HEK293 (cell line): ENCODE measurements around the gene CDH23.

Experiments used
- YY1 ChIP-seq: fragments of 450-650 bp; formaldehyde crosslinking; IDR thresholded peaks from 2 replicates; pipeline ENCODE4 v1.5.1; 2018; ENCODE audit warnings: missing biosample characterization, missing genetic modification characterization
- ZNF175 ChIP-seq: fragments of 450-650 bp; formaldehyde crosslinking; IDR thresholded peaks from 2 replicates; pipeline ENCODE4 v1.5.1; 2016; ENCODE audit warnings: missing biosample characterization, missing genetic modification characterization
- ZNF350 ChIP-seq: fragments of 450-650 bp; formaldehyde crosslinking; IDR thresholded peaks from 2 replicates; pipeline ENCODE4 v1.5.0; 2017; ENCODE audit warnings: missing biosample characterization, mild to moderate bottlenecking, missing genetic modification characterization
- ZNF416 ChIP-seq: fragments of 450-650 bp; formaldehyde crosslinking; IDR thresholded peaks from 2 replicates; pipeline ENCODE4 v1.5.1; 2016; ENCODE audit warnings: missing biosample characterization, missing genetic modification characterization
- ZNF776 ChIP-seq: fragments of 450-650 bp; formaldehyde crosslinking; IDR thresholded peaks from 2 replicates; pipeline ENCODE4 v1.5.0; 2017; ENCODE audit warnings: missing biosample characterization, missing genetic modification characterization, borderline replicate concordance
- ZNF792 ChIP-seq: fragments of 450-650 bp; formaldehyde crosslinking; IDR thresholded peaks from 2 replicates; pipeline ENCODE4 v1.5.1; 2016; ENCODE audit warnings: missing biosample characterization, missing genetic modification characterization
- TF ChIP-seq, protein P1 (sequence below): fragments of 450-650 bp; formaldehyde crosslinking; IDR thresholded peaks from 2 replicates; pipeline ENCODE4 v1.5.1; 2016; ENCODE audit warnings: missing biosample characterization, missing genetic modification characterization
- TF ChIP-seq, protein P2 (sequence below): fragments of 450-650 bp; formaldehyde crosslinking; IDR thresholded peaks from 2 replicates; pipeline ENCODE4 v1.5.1; 2016; ENCODE audit warnings: missing biosample characterization, missing genetic modification characterization
- TF ChIP-seq, protein P3 (sequence below): sonication (generic); formaldehyde crosslinking; IDR thresholded peaks from 2 replicates; pipeline ENCODE4 v1.8.1; 2022; ENCODE audit warnings: mild to moderate bottlenecking, moderate library complexity, missing genetic modification reagents
- TF ChIP-seq, protein P4 (sequence below): fragments of 450-650 bp; formaldehyde crosslinking; IDR thresholded peaks from 2 replicates; pipeline ENCODE4 v1.5.1; 2016; ENCODE audit warnings: missing biosample characterization, missing genetic modification characterization
- TF ChIP-seq, protein P5 (sequence below): fragments of 450-650 bp; formaldehyde crosslinking; optimal IDR thresholded peaks from 2 replicates; pipeline ENCODE3; 2016; ENCODE audit warnings: missing biosample characterization, mild to moderate bottlenecking, missing genetic modification characterization
- TF ChIP-seq, protein P6 (sequence below): fragments of 450-650 bp; formaldehyde crosslinking; conservative IDR thresholded peaks from 2 replicates; pipeline ENCODE4 v1.5.1; 2016; ENCODE audit warnings: low read depth, missing biosample characterization, missing genetic modification characterization
- TF ChIP-seq, protein P7 (sequence below): fragments of 450-650 bp; formaldehyde crosslinking; IDR thresholded peaks from 2 replicates; pipeline ENCODE4 v1.5.1; 2016; ENCODE audit warnings: missing biosample characterization, missing genetic modification characterization

DNA sequence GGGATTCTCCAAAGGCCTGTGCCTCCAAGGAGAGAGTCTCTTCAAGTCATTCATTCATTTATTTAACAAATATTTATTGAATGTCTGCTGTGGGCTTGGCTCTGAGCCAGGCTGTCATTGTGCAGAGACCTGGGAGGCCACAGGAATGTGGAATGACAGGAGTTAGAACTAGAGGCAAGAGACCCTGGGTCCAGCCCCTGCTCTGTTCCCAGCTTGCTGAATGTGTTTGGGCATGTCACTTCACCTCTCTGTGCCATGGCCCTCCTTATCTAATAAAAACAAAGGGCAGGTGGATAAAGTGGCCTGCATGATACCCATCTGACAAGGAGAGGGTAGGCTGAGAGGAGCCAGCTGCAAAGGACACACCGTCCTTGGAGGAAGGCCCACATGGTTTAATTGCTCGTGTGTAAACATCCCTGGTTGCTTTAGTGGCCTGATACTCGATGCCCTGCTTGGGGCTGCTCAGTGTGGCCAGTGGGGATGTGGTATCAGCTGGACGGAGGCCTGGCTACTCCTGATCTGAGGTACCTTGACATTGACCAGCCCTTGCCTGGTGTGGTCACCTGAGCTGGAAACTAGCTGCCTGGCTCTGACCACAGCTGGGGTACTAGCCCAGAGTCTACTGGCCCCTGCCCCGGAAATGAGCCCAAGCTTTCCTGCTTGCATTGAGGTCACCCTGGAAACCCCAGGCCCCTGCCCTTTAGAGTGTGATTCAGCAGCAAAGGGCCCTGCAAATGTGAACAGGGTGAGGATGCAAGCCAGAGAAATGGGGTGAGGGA lies 116.2 kb downstream of the CDH23 start:
- TF ChIP-seq, protein P1, sequence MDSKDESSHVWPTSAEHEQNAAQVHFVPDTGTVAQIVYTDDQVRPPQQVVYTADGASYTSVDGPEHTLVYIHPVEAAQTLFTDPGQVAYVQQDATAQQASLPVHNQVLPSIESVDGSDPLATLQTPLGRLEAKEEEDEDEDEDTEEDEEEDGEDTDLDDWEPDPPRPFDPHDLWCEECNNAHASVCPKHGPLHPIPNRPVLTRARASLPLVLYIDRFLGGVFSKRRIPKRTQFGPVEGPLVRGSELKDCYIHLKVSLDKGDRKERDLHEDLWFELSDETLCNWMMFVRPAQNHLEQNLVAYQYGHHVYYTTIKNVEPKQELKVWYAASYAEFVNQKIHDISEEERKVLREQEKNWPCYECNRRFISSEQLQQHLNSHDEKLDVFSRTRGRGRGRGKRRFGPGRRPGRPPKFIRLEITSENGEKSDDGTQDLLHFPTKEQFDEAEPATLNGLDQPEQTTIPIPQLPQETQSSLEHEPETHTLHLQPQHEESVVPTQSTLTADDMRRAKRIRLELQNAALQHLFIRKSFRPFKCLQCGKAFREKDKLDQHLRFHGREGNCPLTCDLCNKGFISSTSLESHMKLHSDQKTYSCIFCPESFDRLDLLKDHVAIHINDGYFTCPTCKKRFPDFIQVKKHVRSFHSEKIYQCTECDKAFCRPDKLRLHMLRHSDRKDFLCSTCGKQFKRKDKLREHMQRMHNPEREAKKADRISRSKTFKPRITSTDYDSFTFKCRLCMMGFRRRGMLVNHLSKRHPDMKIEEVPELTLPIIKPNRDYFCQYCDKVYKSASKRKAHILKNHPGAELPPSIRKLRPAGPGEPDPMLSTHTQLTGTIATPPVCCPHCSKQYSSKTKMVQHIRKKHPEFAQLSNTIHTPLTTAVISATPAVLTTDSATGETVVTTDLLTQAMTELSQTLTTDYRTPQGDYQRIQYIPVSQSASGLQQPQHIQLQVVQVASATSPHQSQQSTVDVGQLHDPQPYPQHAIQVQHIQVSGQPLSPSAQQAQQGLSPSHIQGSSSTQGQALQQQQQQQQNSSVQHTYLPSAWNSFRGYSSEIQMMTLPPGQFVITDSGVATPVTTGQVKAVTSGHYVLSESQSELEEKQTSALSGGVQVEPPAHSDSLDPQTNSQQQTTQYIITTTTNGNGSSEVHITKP: no peak
- TF ChIP-seq, protein P2, sequence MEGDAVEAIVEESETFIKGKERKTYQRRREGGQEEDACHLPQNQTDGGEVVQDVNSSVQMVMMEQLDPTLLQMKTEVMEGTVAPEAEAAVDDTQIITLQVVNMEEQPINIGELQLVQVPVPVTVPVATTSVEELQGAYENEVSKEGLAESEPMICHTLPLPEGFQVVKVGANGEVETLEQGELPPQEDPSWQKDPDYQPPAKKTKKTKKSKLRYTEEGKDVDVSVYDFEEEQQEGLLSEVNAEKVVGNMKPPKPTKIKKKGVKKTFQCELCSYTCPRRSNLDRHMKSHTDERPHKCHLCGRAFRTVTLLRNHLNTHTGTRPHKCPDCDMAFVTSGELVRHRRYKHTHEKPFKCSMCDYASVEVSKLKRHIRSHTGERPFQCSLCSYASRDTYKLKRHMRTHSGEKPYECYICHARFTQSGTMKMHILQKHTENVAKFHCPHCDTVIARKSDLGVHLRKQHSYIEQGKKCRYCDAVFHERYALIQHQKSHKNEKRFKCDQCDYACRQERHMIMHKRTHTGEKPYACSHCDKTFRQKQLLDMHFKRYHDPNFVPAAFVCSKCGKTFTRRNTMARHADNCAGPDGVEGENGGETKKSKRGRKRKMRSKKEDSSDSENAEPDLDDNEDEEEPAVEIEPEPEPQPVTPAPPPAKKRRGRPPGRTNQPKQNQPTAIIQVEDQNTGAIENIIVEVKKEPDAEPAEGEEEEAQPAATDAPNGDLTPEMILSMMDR (tag by site-specific recombination): no peak
- no peak for TF ChIP-seq ZNF776 (tag by site-specific recombination)
- no peak for TF ChIP-seq ZNF175 (tag by site-specific recombination)
- TF ChIP-seq, protein P3, sequence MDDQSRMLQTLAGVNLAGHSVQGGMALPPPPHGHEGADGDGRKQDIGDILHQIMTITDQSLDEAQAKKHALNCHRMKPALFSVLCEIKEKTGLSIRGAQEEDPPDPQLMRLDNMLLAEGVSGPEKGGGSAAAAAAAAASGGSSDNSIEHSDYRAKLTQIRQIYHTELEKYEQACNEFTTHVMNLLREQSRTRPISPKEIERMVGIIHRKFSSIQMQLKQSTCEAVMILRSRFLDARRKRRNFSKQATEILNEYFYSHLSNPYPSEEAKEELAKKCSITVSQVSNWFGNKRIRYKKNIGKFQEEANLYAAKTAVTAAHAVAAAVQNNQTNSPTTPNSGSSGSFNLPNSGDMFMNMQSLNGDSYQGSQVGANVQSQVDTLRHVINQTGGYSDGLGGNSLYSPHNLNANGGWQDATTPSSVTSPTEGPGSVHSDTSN (CRISPR knock-in tag): no peak
- no peak for TF ChIP-seq YY1 (tag by site-specific recombination)
- TF ChIP-seq, protein P4, sequence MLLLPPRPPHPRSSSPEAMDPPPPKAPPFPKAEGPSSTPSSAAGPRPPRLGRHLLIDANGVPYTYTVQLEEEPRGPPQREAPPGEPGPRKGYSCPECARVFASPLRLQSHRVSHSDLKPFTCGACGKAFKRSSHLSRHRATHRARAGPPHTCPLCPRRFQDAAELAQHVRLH: no peak
- TF ChIP-seq ZNF416 (tag by site-specific recombination): no peak
- TF ChIP-seq, protein P5, sequence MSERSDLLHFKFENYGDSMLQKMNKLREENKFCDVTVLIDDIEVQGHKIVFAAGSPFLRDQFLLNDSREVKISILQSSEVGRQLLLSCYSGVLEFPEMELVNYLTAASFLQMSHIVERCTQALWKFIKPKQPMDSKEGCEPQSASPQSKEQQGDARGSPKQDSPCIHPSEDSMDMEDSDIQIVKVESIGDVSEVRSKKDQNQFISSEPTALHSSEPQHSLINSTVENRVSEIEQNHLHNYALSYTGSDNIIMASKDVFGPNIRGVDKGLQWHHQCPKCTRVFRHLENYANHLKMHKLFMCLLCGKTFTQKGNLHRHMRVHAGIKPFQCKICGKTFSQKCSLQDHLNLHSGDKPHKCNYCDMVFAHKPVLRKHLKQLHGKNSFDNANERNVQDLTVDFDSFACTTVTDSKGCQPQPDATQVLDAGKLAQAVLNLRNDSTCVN (tag by site-specific recombination): no peak
- no peak for TF ChIP-seq ZNF350 (tag by site-specific recombination)
- TF ChIP-seq, protein P6, sequence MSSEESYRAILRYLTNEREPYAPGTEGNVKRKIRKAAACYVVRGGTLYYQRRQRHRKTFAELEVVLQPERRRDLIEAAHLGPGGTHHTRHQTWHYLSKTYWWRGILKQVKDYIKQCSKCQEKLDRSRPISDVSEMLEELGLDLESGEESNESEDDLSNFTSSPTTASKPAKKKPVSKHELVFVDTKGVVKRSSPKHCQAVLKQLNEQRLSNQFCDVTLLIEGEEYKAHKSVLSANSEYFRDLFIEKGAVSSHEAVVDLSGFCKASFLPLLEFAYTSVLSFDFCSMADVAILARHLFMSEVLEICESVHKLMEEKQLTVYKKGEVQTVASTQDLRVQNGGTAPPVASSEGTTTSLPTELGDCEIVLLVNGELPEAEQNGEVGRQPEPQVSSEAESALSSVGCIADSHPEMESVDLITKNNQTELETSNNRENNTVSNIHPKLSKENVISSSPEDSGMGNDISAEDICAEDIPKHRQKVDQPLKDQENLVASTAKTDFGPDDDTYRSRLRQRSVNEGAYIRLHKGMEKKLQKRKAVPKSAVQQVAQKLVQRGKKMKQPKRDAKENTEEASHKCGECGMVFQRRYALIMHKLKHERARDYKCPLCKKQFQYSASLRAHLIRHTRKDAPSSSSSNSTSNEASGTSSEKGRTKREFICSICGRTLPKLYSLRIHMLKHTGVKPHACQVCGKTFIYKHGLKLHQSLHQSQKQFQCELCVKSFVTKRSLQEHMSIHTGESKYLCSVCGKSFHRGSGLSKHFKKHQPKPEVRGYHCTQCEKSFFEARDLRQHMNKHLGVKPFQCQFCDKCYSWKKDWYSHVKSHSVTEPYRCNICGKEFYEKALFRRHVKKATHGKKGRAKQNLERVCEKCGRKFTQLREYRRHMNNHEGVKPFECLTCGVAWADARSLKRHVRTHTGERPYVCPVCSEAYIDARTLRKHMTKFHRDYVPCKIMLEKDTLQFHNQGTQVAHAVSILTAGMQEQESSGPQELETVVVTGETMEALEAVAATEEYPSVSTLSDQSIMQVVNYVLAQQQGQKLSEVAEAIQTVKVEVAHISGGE (tag by site-specific recombination): no peak
- TF ChIP-seq, protein P7, sequence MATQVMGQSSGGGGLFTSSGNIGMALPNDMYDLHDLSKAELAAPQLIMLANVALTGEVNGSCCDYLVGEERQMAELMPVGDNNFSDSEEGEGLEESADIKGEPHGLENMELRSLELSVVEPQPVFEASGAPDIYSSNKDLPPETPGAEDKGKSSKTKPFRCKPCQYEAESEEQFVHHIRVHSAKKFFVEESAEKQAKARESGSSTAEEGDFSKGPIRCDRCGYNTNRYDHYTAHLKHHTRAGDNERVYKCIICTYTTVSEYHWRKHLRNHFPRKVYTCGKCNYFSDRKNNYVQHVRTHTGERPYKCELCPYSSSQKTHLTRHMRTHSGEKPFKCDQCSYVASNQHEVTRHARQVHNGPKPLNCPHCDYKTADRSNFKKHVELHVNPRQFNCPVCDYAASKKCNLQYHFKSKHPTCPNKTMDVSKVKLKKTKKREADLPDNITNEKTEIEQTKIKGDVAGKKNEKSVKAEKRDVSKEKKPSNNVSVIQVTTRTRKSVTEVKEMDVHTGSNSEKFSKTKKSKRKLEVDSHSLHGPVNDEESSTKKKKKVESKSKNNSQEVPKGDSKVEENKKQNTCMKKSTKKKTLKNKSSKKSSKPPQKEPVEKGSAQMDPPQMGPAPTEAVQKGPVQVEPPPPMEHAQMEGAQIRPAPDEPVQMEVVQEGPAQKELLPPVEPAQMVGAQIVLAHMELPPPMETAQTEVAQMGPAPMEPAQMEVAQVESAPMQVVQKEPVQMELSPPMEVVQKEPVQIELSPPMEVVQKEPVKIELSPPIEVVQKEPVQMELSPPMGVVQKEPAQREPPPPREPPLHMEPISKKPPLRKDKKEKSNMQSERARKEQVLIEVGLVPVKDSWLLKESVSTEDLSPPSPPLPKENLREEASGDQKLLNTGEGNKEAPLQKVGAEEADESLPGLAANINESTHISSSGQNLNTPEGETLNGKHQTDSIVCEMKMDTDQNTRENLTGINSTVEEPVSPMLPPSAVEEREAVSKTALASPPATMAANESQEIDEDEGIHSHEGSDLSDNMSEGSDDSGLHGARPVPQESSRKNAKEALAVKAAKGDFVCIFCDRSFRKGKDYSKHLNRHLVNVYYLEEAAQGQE (tag by site-specific recombination): no peak
- TF ChIP-seq ZNF792 (tag by site-specific recombination): no peak
